HEK293 (cell line): Measurements from ENCODE around the gene SLK.

Experiments
- CTCF ChIA-PET: fragments of 350-600 bp; formaldehyde crosslinking; extraction: SDS; loops from one replicate; lab custom pipeline; 2021; ENCODE audit warnings: antibody characterized with exemption; lab: Yijun Ruan, JAX
- POLR2A ChIA-PET: fragments of 300-600 bp; formaldehyde crosslinking; extraction: SDS; loops from one replicate; lab custom pipeline; 2020; ENCODE audit warnings: antibody characterized with exemption, inconsistent platforms; lab: Yijun Ruan, JAX
- H3K27ac ChIP-seq: fragments of 200-500 bp; sonication (Bioruptor generic); 2 replicates; pipeline ENCODE4 v1.5.1; 2014; ENCODE audit warnings: low read depth, low read length, control low read depth, inconsistent platforms; ENCODE audit errors: extremely low read depth
- H3K36me3 ChIP-seq, 2 experiments: fragments of 200-500 bp in 1 of 2; sonication (Bioruptor generic) in 1 of 2; 1 replicate in 1 of 2; 2 replicates in 1 of 2; pipeline ENCODE4 v1.5.1; 2014 to 2017; ENCODE audit warnings: inconsistent platforms in 2 of 2, low read length in 2 of 2; ENCODE audit not compliant: control insufficient read depth in 2 of 2, insufficient read depth in 1 of 2
- H3K4me1 ChIP-seq: fragments of 200-500 bp; sonication (Bioruptor generic); 2 replicates; pipeline ENCODE4 v1.5.1; 2014; ENCODE audit warnings: mild to moderate bottlenecking, low read length, inconsistent platforms; ENCODE audit not compliant: control insufficient read depth, insufficient read depth
- H3K4me3 ChIP-seq: 2 replicates; pipeline ENCODE4 v1.5.1; 2011; ENCODE audit warnings: low read depth, mild to moderate bottlenecking, control low read depth, low read length, moderate library complexity
- H3K9me3 ChIP-seq: fragments of 200-500 bp; sonication (Bioruptor generic); 2 replicates; pipeline ENCODE4 v1.5.1; 2014; ENCODE audit warnings: low read depth, low read length, inconsistent platforms; ENCODE audit not compliant: control insufficient read depth, insufficient read depth
- PRDM4 ChIP-seq: fragments of 450-650 bp; formaldehyde crosslinking; IDR thresholded peaks from 2 replicates; pipeline ENCODE4 v1.5.1; 2017; ENCODE audit warnings: missing biosample characterization, missing genetic modification characterization
- SCRT1 ChIP-seq: fragments of 450-650 bp; formaldehyde crosslinking; IDR thresholded peaks from 2 replicates; pipeline ENCODE4 v1.5.1; 2016; ENCODE audit warnings: missing biosample characterization, missing genetic modification characterization, borderline replicate concordance
- TSHZ1 ChIP-seq: fragments of 450-650 bp; formaldehyde crosslinking; IDR thresholded peaks from 2 replicates; pipeline ENCODE4 v1.5.1; 2016; ENCODE audit warnings: missing biosample characterization, missing genetic modification characterization, borderline replicate concordance
- ZFP41 ChIP-seq: fragments of 450-650 bp; formaldehyde crosslinking; IDR thresholded peaks from 2 replicates; pipeline ENCODE4 v1.5.1; 2016; ENCODE audit warnings: missing biosample characterization, missing genetic modification characterization, borderline replicate concordance
- ZNF24 ChIP-seq: fragments of 450-650 bp; formaldehyde crosslinking; IDR thresholded peaks from 2 replicates; pipeline ENCODE4 v1.5.1; 2016; ENCODE audit warnings: missing biosample characterization, missing genetic modification characterization
- ZNF473 ChIP-seq: fragments of 450-650 bp; formaldehyde crosslinking; IDR thresholded peaks from 2 replicates; pipeline ENCODE4 v1.5.1; 2017; ENCODE audit warnings: missing biosample characterization, missing genetic modification characterization
- ZNF654 ChIP-seq: fragments of 450-650 bp; formaldehyde crosslinking; IDR thresholded peaks from 2 replicates; pipeline ENCODE4 v1.5.1; 2016; ENCODE audit warnings: low read depth, missing biosample characterization, missing genetic modification characterization
- ZNF792 ChIP-seq: fragments of 450-650 bp; formaldehyde crosslinking; IDR thresholded peaks from 2 replicates; pipeline ENCODE4 v1.5.1; 2016; ENCODE audit warnings: missing biosample characterization, missing genetic modification characterization

Gene SLK

GRCh38 chr10:104011904-104012303 is 45.0 kb downstream of the SLK start (continued):
- peak; percentile 68 for TF ChIP-seq PRDM4 (tag by site-specific recombination)
- TF ChIP-seq SCRT1 (tag by site-specific recombination): peak; percentile 52; the same call in 1 of the 2 replicates

- H3K4me1 ChIP-seq: no peaks in the 10 kb centered on the region
- ChIA-PET POLR2A (no interaction called here), CTCF (interaction anchor here (1.1 kb wide), 1 partner anchor 15 kb away, joined by 3 read pairs; no protein-coding TSS in a partner anchor)
- peaks cover 4 to 6% of the 10 kb centered on the region in 2 experiments for H3K36me3 ChIP-seq
- H3K9me3 ChIP-seq: no peaks in the 10 kb centered on the region
- no peak overlapping the region for H3K27ac ChIP-seq
- H3K4me3 ChIP-seq: no peak overlapping the region
- no peak for TF ChIP-seq ZNF24
- TF ChIP-seq TSHZ1 (tag by site-specific recombination): no peak
- TF ChIP-seq ZNF473: no peak
Measured at GRCh38 chr10:104013489-104013888, 46.5 kb downstream of the SLK start.

GRCh38 chr10:104014176-104014575 is 47.2 kb downstream of the SLK start:
- CTCF ChIA-PET: no interaction called here

GRCh38 chr10:104016661-104017060 is 49.7 kb downstream of the SLK start:
- Histone ChIP-seq H3K9me3 (no peaks in the 10 kb centered on the region), H3K27ac (no peak overlapping the region), H3K4me3 (no peak overlapping the region), H3K4me1 (no peaks in the 10 kb centered on the region), H3K36me3 (peaks cover 33 to 35% of the 10 kb centered on the region in 2 experiments)
- no peak for TF ChIP-seq ZFP41 (tag by site-specific recombination)
- TF ChIP-seq ZNF792 (tag by site-specific recombination): no peak
- TF ChIP-seq ZNF654 (tag by site-specific recombination): no peak
- ChIA-PET POLR2A (interaction anchor here (0.7 kb wide), 1 partner anchor 13 kb away, joined by 3 read pairs; no protein-coding TSS in a partner anchor), CTCF (no interaction called here)

More at GRCh38 chr10:104014176-104014575, 47.2 kb downstream of the SLK start:
- POLR2A ChIA-PET: no interaction called here
- TF ChIP-seq ZNF473: no peak
- TF ChIP-seq PRDM4 (tag by site-specific recombination): peak; percentile 12; the same call in 1 of the 2 replicates
- TF ChIP-seq, all 188 proteins: peak for 1
- Histone ChIP-seq H3K27ac (no peak overlapping the region), H3K36me3 (peaks cover 11 to 12% of the 10 kb centered on the region in 2 experiments), H3K4me3 (no peak overlapping the region), H3K4me1 (no peaks in the 10 kb centered on the region), H3K9me3 (no peaks in the 10 kb centered on the region)
